ENCODE results near the gene ICOSLG. TPM values are rescaled to one million over a fixed set of nuclear protein-coding genes. Genes with fewer than 3 reads are reported as not detected.
"Not testable (repeated sequence)": the region's sequence is repeated elsewhere in the genome, so short reads cannot be mapped to it uniquely, and the experiment has no call there.

The ICOSLG gene
- total and polyA plus RNA-seq, 2 of the 4 experiments (the other 2 are of a cell fraction) = under 0.01 to 0.09 TPM

GRCh38 chr21:44253832-44254710 lies 13.3 kb upstream of the ICOSLG start (continued):
- no peak for TF ChIP-seq MAFK (IDR thresholded peaks at IDR 0.05; ENCODE audit: low read depth, low read length)

- CTCF ChIA-PET; H4K20me1 ChIP-seq (ENCODE audit: insufficient read depth, low read length); dilution Hi-C loops (cut with HindIII; ENCODE audit: low sequenced_read_pairs, unreplicated experiment); H4K8ac ChIP-seq (ENCODE audit: low read depth in 2 of 2, low read length in 2 of 2); H3K4me2 ChIP-seq (ENCODE audit: low read depth, low read length); H3K4me3 ChIP-seq (ENCODE audit: insufficient read depth, low read depth, low read length); H3K4me1 ChIP-seq (ENCODE audit: control insufficient read depth, insufficient read depth, low read length); H3K23ac ChIP-seq (ENCODE audit: low read depth, low read length); H3K4ac ChIP-seq (ENCODE audit: low read depth, low read length); H2BK20ac ChIP-seq (ENCODE audit: low read depth, low read length); BruUV-seq (replicated peaks); in situ Hi-C loops (cut with MboI; ENCODE audit: low sequenced_read_pairs); H3K79me1 ChIP-seq (ENCODE audit: low read depth in 1 of 2, low read length in 2 of 2); H3K18ac ChIP-seq (ENCODE audit: low read depth, low read length); H3K14ac ChIP-seq (replicated peaks; ENCODE audit: low read depth, low read length); H2AK9ac ChIP-seq (replicated peaks; ENCODE audit: low read depth, low read length, poor library complexity); H4K5ac ChIP-seq (ENCODE audit: low read depth, low read length); H2BK120ac ChIP-seq (ENCODE audit: low read depth, low read length); POLR2A ChIA-PET (ENCODE audit: unreplicated experiment); H3K9me1 ChIP-seq (ENCODE audit: insufficient read depth, low read length); H2AK5ac ChIP-seq (ENCODE audit: low read depth, low read length); DNase-seq; H2BK5ac ChIP-seq (ENCODE audit: low read depth, low read length, poor library complexity, severe bottlenecking); H3K27me3 ChIP-seq (ENCODE audit: control insufficient read depth, insufficient read depth, low read length); H3K9me3 ChIP-seq (ENCODE audit: control insufficient read depth, insufficient read depth, low read length); intact Hi-C loops (cut with micrococcal nuclease); H3K9ac ChIP-seq (ENCODE audit: low read depth, low read length); H3K56ac ChIP-seq (ENCODE audit: extremely low read depth, insufficient read depth, low read length); H3K27ac ChIP-seq (ENCODE audit: insufficient read depth, low read length); H2BK15ac ChIP-seq (ENCODE audit: low read depth, low read length); H4K91ac ChIP-seq (ENCODE audit: insufficient read depth, low read depth, low read length); H3K36me3 ChIP-seq (ENCODE audit: control insufficient read depth, insufficient read depth, low read length); H2AFZ ChIP-seq (replicated peaks; ENCODE audit: low read length, poor library complexity): not testable (repeated sequence)
- peak; percentile 57 for ATAC-seq (ENCODE audit: low read depth)
- WGBS, 2 experiments (ENCODE audit: extremely low coverage in 2 of 2, insufficient read length in 1 of 2) = no CpG with 5 or more reads among the region's 33 CpGs
These were observed 8.7 kb upstream of the ICOSLG start for GRCh38 chr21:44249204-44250037.

DNA sequence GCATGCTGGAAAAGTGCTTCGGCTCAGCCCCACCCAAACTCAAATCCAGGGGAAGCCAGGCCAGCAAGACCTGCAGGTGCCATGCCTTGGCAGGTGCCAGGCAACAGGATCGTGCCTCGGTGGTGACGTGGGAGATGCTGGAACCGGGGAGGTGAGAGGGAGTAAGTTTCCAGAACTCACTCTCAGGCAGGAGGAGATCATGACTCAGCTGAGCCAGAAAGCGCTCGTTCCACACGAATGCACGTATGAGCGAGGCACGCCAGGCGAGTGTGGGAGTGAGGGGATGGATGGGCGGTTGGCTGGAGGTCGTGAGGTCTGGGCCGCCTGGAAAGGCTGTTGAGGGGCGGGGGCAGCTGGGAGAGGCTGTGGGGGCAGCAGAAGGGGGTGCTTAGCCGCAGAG lies 7.2 kb upstream of the ICOSLG start:
- POLR2A ChIA-PET (ENCODE audit: unreplicated experiment); CTCF ChIA-PET; H2AK5ac ChIP-seq (ENCODE audit: low read depth, low read length); H4K5ac ChIP-seq (ENCODE audit: low read depth, low read length); H3K9ac ChIP-seq (ENCODE audit: low read depth, low read length); H2BK5ac ChIP-seq (ENCODE audit: low read depth, low read length, poor library complexity, severe bottlenecking); H2BK20ac ChIP-seq (ENCODE audit: low read depth, low read length); H2BK120ac ChIP-seq (ENCODE audit: low read depth, low read length); H3K56ac ChIP-seq (ENCODE audit: extremely low read depth, insufficient read depth, low read length); H3K9me3 ChIP-seq (ENCODE audit: control insufficient read depth, insufficient read depth, low read length); H3K23ac ChIP-seq (ENCODE audit: low read depth, low read length); H2BK15ac ChIP-seq (ENCODE audit: low read depth, low read length); H2AK9ac ChIP-seq (replicated peaks; ENCODE audit: low read depth, low read length, poor library complexity); intact Hi-C loops (cut with micrococcal nuclease); H4K20me1 ChIP-seq (ENCODE audit: insufficient read depth, low read length); H3K18ac ChIP-seq (ENCODE audit: low read depth, low read length); H3K9me1 ChIP-seq (ENCODE audit: insufficient read depth, low read length); H3K27me3 ChIP-seq (ENCODE audit: control insufficient read depth, insufficient read depth, low read length); H3K27ac ChIP-seq (ENCODE audit: insufficient read depth, low read length); in situ Hi-C loops (cut with MboI; ENCODE audit: low sequenced_read_pairs); H4K8ac ChIP-seq (ENCODE audit: low read depth in 2 of 2, low read length in 2 of 2); H3K4ac ChIP-seq (ENCODE audit: low read depth, low read length); H3K4me2 ChIP-seq (ENCODE audit: low read depth, low read length); ATAC-seq (ENCODE audit: low read depth); H3K36me3 ChIP-seq (ENCODE audit: control insufficient read depth, insufficient read depth, low read length); H2AFZ ChIP-seq (replicated peaks; ENCODE audit: low read length, poor library complexity); BruUV-seq (replicated peaks); H3K14ac ChIP-seq (replicated peaks; ENCODE audit: low read depth, low read length); H3K79me1 ChIP-seq (ENCODE audit: low read depth in 1 of 2, low read length in 2 of 2); H3K4me3 ChIP-seq (ENCODE audit: insufficient read depth, low read depth, low read length); DNase-seq; dilution Hi-C loops (cut with HindIII; ENCODE audit: low sequenced_read_pairs, unreplicated experiment); H3K4me1 ChIP-seq (ENCODE audit: control insufficient read depth, insufficient read depth, low read length); H4K91ac ChIP-seq (ENCODE audit: insufficient read depth, low read depth, low read length): not testable (repeated sequence)
- no CpG with 5 or more reads among the region's 17 CpGs for WGBS, 2 experiments (ENCODE audit: extremely low coverage in 2 of 2, insufficient read length in 1 of 2)

Data from IMR-90 (cell line).